A549 treated with GW870086 at 1 μM for 4 hours (cell line): ENCODE results near the gene ACY1. TPM values are rescaled to one million over a fixed set of nuclear protein-coding genes. Genes with fewer than 3 reads are reported as not detected.

Experiments
- total RNA-seq: library from RNA; stranded (reverse); fragments of 200-300 nt; extraction: Qiagen RNA extraction; gene quantifications from 5 replicates; pipeline ENCODE4 v1.2.3, GENCODE V29; 2022; ENCODE audit warnings: low read depth

ACY1 gene
- 22.5 to 29.0 TPM (median 23.4 TPM) in 5 replicates for total RNA-seq

DNA sequence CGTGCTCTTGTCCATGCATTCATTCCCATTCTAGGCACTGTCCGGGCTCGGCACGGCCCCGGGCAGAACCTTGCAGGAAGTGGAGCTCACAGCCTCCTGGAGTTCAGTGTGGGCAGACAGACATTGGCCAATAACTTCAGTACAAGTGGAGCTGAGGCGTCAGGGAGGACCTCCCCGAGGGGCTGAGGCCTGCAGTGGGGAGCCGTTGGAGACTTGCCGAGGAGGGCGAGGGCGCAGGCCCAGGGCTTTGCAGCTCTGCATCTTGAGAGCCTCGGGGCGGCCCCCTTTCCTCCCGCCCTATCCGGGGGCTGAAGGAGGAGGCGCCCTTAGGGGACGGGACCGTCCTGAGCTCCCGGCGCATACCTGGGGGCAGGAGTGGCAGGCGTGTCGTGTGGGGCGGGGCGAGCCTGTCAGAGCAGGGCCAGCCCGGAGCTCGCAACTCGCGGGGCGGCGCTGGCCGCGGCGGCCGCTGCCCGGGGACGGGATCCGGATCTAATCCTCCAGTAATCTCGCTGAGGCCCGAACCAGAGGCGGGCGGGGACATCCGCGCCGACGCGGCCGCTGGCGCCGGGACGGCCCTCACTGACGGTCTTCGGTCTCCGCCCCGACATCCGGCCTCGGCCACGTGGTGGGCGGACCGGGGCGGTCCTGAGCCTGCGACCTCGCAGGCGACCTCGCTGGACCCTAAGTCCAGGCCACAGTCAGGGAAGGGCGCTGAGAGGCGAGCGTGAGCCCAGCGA, at the start of gene ACY1:
Gene ACY1 (plus strand): TSS at position 698 of the 740 bp plus-strand sequence. CDS start 530 bp downstream, outside the sequence.

DNA sequence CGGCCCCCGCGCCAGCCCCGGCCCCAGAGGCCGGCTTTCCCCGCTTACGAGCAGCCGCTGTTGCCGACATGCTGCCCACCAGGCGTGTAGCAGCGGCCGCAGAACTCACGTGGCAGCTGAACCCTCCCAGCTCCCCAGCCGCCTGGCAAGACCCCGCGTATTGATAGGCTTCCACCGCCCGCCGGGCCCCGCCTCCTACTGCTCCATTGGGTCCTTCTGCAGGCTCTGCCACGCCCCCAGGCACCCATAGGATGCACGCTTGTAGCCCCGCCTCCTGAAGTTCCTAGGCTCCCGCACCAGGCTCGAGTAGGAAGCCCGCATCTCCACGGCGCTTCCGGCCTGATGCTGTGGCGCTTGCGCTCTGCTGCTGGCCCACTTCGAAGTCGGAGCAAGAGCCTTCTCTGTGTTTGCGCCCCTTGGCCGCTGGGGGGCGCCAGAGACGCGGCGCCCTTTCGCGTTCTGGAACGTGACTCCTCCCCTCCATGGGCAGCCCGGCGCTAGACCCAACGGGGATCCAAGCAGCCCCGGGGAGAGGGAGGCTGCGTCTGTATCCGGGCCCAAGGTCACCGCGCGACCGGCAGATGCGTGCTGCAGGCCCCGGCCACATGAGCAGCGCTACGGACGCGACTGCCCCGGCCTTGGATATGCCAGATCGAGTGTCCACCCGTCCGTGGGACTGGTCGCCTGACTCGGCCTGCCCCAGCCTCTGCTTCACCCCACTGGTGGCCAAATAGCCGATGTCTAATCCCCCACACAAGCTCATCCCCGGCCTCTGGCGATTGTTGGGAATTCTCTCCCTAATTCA, 41.3 kb upstream of the ACY1 start, which contains the start of the genes PARP3 and RRP9:
Gene PARP3 (plus strand): TSS at position 566 of the 805 bp plus-strand sequence. CDS start 993 bp downstream, outside the sequence.
Gene RRP9 (minus strand): TSS at position 107 of the 805 bp plus-strand sequence. CDS start 37 bp downstream, at position 70.

DNA sequence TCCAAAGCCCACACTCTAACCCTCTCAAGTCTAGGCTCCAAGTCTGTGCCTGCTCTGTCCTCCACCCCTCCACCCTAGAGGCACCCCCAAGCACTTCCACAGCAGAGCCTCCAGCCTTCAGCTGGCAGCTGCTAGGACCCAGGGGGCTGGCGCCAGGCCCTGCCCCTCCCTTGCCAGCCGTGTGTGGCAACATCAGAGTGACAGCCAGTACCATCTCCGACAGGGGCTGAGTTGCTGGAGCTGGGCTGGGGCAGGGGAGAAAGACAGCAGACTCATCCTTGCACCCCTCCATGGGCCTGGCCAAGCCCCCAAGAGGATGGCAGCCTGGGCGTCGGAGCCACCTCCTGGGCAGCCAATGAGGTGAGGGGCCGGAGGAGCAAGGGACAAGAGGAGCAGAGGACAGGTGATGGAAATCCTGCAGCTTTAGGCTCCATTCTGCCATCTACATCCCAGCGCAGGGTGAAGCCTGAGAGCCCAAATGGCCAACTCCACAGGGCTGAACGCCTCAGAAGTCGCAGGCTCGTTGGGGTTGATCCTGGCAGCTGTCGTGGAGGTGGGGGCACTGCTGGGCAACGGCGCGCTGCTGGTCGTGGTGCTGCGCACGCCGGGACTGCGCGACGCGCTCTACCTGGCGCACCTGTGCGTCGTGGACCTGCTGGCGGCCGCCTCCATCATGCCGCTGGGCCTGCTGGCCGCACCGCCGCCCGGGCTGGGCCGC, 28.0 kb upstream of the ACY1 start, which contains the start of gene GPR62:
Gene GPR62 (plus strand): TSS at position 207 of the 718 bp plus-strand sequence. CDS start 272 bp downstream, at position 479.

DNA sequence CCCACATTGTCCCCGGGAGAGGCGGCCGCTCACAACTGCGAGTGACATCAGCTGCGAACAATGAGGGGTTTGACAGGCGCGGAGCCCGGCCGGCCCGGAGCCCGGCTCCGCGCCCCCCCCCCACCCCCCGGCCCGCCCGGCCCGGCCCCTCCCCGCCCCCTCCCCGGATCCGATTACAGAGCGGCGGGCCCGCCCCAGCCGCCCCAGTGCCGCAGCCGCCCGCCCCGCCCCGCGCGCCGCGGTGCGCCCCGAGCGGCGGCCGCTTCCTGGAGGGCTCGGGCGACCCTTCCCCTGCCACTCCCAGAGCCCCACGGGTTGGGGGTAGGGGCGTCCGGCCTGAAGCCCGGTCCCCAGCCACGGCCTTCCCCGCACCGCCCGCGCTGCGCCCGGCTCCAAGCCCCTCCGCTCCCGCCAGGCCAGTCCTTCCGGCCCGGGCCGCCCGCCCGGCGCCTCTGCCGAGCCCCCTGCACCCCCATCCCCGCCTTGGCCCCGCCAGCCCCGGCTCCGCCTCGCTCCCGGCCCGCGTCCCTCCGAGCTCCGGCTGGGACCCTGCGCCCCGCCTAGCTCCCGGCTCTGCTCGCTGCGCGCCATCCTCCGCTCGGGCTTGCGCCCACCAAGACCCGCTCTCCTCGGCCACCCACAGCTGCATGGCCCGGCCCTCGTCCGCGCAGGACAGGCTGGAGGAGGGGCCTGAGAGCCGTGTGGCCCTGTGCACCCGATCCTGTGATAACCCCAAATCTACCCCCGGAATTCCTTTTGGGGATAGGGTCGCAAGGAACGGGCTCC, 15.8 kb upstream of the ACY1 start, which contains the start of gene PCBP4:
Gene PCBP4 (minus strand): TSS at position 71 of the 786 bp plus-strand sequence. CDS start 6,214 bp downstream, outside the sequence.

DNA sequence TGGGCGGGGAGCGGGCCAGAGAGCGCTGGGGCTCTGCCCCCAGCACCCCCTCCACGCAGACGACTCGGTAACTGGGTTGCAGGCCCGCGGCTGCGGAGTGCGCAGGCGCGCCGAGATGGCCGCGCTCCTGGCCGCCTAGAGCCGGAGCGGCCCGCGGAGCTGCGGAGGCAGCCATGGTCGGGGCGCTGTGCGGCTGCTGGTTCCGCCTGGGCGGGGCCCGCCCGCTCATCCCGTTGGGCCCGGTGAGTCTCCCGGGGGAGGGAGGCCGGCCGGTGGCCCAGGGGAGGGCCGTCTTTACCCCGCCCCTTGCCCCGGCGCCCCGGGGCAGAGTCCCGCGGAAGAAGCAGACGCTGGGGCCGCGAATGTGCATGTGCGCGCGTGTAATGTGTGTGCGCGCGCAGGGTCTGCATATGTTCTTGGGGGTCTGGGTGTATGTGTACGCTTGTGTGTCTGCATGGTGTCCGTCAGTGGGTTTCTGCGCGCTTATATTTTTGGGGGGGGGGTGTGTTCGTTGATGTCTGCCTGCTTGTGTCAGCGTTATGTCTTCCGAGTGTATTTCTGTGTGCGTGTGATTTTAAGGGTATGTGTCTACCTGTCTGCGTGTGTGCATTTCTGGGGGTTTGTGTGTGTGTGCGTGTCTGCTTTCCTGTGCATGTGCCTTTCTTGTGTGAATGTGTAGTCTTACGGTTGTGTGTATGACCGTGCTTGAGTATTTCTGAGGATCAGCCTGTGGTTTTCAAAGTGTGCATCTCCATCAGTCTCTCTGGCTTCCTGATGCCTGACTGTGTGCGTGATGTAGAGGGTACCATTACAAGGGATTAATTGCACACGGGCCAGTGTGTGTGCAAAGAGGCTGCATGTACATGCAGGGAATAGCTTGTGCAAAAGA, 8.1 kb upstream of the ACY1 start, which contains the start of gene ABHD14A:
Gene ABHD14A (plus strand): TSS at position 102 of the 889 bp plus-strand sequence. CDS start 72 bp downstream, at position 174.

DNA sequence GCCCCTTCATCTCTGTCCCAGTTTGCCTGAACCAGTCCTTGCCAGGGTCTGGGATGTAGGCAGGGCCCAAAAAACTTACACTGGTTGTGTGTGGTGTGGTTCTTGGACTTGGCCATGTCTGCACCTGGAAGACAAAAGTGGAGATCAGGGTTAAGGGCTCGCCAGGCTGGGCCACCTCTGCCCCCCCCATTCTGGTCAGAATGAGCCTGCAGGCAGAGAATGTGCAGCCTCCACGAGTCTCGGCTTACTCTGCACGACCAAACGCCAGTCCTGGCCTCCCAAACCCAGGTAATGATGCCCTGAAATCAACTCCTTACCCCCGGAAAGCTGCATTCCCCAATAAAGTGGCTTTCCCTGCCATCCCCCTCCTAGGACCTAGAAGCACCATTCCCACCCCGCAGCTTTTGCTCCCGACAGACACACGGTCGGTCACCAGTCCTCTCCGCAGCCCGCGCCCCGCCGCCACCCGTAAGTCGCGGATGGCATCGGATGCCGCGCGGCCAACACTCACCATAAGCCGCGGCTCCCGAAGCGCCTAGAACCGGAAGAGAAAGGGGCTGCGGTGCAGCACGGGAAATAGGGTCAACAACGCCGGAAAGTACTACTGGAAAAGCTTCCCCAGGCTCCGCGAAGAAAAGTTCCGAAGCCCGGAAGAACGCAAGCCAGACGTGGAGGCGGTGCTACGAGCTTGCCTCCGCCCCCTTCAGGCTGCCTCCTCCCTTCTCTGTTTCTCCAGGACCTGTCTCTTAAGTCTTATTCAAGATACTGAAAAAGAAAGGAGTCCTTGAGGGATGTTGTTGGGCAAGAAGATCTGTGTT, 12.2 kb downstream of the ACY1 start, which contains the start of gene RPL29:
Gene RPL29 (minus strand): TSS at position 550 of the 818 bp plus-strand sequence. CDS start 434 bp downstream, at position 116.

Other genes starting within 250 kb of the ACY1 start
- not detected in 5 replicates for gene IQCF6, start 204.3 kb upstream of the ACY1 start, total RNA-seq
- gene IQCF2, start 121.9 kb upstream of the ACY1 start, total RNA-seq: not detected in 5 replicates
- gene IQCF5, start 107.9 kb upstream of the ACY1 start, total RNA-seq: not detected in 5 replicates
- gene IQCF1, start 80.2 kb upstream of the ACY1 start, total RNA-seq: not detected in 5 replicates
- gene RRP9, start 41.6 kb upstream of the ACY1 start, total RNA-seq: 39.3 to 48.3 TPM (median 43.6 TPM) in 5 replicates
- gene PARP3, start 41.2 kb upstream of the ACY1 start, total RNA-seq: 7.3 to 11.8 TPM (median 9.1 TPM) in 5 replicates
- not detected in 5 replicates for gene GPR62, start 28.2 kb upstream of the ACY1 start, total RNA-seq
- gene PCBP4, start 16.1 kb upstream of the ACY1 start, total RNA-seq: 10.2 to 14.0 TPM (median 12.7 TPM) in 5 replicates
- 25.1 to 33.8 TPM (median 31.8 TPM) in 5 replicates for gene ABHD14B, start 9.5 kb upstream of the ACY1 start, total RNA-seq
- 13.7 to 18.0 TPM (median 15.5 TPM) in 5 replicates for gene ABHD14A, start 8.5 kb upstream of the ACY1 start, total RNA-seq
- gene RPL29, start 12.4 kb downstream of the ACY1 start, total RNA-seq: 1,309 to 1,553 TPM (median 1,319 TPM) in 5 replicates
- gene DUSP7, start 73.0 kb downstream of the ACY1 start, total RNA-seq: 21.2 to 25.0 TPM (median 23.4 TPM) in 5 replicates
- gene POC1A, start 170.9 kb downstream of the ACY1 start, total RNA-seq: 15.4 to 19.3 TPM (median 17.3 TPM) in 5 replicates
- gene ALAS1, start 214.6 kb downstream of the ACY1 start, total RNA-seq: 46.5 to 53.1 TPM (median 49.8 TPM) in 5 replicates
- 0.09 TPM in 1 of 5 replicates, not detected in the others for gene TLR9, start 242.1 kb downstream of the ACY1 start, total RNA-seq